Measurements from ENCODE around the gene FUZ.
A peak's percentile ranks its signal among the peaks of the same experiment; 100 is the strongest.

FUZ gene, protein sequence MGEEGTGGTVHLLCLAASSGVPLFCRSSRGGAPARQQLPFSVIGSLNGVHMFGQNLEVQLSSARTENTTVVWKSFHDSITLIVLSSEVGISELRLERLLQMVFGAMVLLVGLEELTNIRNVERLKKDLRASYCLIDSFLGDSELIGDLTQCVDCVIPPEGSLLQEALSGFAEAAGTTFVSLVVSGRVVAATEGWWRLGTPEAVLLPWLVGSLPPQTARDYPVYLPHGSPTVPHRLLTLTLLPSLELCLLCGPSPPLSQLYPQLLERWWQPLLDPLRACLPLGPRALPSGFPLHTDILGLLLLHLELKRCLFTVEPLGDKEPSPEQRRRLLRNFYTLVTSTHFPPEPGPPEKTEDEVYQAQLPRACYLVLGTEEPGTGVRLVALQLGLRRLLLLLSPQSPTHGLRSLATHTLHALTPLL

GRCh38 chr19:49812997-49813861, at the start of gene FUZ:
FUZ (minus strand) TSS chr19:49813292; CDS start chr19:49813106, 186 bp downstream.
- peak; percentile 99 for DNase-seq

DNA sequence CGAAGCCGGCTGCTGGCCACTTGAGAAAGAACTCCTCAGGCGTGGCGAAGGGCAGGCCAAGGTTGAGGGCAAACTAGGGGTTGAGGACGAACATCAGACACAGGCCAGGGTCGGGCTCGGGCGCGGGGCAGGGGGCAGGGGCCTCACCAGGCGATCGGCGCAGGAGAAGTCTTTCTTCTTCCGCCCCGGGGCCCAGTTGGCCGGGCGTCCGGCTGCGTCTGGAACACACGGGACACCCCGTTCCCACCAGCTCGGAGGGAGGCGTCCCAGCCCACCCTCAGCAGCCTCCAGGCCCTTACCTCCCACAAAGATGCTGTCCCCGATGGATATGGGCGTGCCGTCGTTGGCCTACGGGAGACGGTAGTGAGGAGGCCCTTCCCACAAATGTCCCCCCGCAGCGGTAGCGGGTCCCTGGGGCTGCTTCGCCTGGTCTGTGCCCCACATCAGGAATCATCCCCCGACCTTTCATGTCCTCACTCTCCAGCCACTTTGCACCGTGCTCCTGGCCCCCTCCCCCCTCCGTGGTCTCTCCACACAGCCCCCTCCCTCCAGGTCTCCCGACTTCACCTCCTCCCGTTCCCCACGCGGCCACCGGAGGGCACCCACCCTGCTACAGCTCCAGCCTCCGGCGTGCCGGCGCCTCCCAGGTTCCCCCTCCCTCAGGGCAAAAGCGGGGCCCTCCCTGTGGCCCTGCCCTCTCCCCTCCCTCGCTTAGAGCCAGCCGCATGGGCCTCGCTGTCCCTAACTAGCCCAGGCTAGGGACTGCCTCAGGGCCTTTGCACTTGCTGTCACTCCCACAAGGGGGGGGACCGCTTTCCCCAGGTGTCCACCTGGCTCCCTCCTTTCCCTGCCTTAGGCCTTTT, 49.5 kb upstream of the FUZ start:
- DNase-seq = no peak

GRCh38 chr19:49861541-49862378, 48.7 kb upstream of the FUZ start:
- no peak for DNase-seq

DNA sequence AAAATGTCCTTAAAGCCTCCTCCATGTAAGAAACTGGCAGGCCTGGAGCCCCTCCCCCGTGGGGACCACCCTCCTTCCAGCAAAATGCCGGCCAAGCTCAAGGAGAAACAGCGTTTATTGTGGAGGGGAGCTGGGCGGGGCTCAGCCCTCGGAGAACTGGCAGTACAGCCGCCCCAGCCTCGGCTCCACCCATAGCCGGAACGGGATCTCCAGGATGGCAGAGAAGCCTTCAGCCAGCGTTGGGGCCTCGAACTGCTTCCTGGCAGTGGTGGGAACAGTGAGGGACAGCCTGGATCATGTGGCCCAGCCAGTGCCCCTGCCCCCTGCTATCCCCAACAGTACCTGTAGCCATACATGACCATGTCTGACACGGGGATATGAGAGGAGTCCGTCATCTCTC, 48.0 kb upstream of the FUZ start:
- DNase-seq = no peak

GRCh38 chr19:49860336-49861102, 47.4 kb upstream of the FUZ start:
- no peak for DNase-seq

DNA sequence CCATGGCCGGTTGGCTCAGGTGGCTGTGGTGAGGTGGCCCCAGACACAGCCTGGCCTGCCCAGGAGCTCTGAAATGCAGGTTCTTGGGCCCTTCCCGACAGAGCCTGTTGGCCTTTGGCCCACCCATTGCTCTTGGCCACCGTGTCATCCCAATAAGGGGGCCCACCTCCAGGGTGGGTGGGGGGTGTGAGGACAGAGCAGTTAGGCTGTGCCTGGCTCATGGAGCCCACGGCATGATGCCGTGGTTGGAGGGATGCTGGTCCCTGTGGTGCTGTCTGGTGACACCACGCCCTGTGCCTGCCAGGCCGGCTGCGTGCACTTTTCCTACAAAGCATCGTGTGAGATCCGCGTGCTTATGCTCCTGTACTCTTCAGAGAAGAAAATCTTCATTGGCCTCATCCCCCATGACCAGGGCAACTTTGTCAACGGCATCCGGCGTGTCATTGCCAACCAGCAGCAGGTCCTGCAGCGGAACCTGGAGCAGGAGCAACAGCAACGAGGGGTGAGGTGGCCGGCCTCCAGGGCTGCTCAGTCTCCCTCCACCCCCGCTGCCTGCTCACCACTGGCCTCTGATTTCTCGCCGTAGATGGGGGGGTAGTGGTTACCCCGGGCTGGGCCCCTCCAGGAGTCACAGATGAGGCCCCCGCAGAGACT, 46.7 kb upstream of the FUZ start:
- no peak for DNase-seq

GRCh38 chr19:49858088-49858985, 45.2 kb upstream of the FUZ start:
- no peak for DNase-seq

DNA sequence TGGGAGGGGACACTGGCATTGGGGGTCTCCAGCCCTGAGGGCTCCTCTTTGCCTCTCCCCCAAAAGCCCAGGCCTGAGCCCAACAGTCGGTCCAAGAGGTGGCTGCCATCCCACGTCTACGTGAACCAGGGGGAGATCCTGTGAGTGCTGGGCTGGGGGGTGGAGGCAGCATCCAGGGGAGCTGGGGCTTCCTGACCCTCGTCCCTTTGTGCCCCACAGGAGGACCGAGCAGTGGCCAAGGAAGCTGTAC, 44.7 kb upstream of the FUZ start:
- no peak for DNase-seq

DNA sequence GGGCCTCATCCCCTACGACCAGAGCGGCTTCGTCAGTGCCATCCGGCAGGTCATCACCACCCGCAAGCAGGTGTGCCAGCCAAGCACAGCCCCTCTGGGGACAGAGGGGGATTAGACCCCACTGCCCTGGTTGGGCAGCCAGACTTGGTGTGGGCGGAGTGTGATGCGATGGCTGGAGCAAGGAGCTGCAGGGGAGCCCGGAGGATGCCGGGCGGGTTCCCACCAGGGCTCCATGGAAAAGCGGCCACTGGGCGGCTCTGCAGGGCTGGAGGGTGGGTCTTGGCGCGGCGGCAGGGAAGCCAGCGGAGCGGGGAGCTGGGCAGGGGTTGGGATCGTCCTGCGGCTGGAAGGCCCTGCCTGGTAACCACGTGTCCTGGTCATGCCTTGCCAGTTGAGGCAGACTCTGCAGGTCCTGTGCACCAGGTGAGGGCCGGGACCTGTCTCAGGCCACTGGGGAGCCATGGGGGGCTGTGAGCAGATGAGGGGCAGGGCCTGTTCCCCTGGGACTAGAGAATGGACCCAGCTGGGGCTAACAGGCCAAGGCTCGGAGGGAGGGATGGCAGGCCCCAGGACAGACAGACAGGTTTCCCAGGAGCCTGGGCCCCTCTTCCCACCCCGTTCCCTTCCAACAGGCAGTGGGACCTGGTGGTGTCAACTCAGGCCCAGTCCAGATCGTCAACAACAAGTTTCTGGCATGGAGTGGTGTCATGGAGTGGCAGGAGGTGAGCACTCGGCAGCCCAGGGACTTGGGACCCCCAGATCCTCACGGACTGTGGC, 44.2 kb upstream of the FUZ start:
- DNase-seq = no peak

DNA sequence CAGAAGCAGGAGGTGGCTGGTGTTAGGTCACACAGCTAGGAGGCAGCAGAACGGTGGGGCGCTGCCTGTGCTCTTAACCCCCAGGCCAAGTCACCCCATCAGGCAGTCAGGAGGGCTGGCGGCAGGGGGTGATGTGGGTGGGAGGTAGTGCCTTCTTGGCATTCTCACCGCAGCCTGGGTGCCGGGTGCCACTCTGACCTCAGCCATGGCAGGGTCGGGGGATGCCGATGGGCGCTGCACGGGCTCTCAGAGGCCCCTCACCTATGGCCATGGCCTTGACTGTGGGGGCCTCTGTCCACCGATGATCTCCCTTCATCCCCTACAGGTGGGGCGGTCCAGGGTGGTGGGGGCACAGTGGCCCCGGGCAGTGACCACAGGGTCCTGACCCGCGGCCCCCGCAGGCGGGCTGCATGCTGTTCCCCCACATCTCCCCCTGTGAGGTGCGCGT, 43.5 kb upstream of the FUZ start:
- no peak for DNase-seq

DNA sequence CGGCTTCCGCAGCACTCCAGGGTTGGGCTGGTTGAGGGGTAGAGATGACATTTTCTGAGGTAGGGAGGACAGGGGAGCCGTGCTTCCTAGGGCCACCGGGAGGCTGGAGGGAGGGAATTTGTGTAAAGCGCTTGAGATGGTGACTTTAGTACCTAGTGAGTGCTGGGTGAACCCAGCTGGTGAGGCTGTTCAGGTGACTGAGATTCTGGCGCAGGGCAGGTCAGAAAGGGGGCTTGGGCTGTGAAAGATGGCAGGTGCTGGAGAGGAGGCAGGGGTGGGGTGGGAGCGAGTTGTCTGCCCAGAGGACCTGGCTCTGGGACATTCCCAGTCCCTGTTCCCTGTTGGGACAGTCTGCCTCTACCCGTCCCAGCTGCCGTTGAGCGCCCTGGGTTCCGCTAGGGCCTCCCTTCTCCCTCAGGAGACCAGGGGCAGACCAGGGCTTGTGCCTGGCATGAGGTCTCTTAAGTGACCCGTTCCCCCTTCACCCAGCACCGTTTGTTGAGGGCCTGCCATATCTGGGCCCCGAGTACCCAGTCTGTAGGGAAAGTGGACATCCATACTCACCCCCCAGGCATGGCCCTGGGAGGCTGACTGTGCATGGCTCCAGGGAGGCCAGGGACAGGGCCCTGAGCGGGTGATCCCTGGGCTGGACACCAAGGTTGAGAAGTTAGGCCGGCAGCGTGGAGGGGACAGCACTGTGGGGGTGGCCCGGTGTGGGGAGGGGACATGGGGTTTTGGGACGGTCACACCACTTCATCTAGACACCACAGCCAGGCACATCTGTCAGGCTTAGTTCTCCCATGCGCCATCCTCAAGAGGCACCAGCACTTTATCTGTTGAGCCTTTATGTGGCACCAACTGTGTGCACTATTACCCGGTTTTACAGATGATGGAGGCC, 42.8 kb upstream of the FUZ start:
- DNase-seq = no peak

GRCh38 chr19:49855277-49855675, 42.2 kb upstream of the FUZ start:
- no peak for DNase-seq

DNA sequence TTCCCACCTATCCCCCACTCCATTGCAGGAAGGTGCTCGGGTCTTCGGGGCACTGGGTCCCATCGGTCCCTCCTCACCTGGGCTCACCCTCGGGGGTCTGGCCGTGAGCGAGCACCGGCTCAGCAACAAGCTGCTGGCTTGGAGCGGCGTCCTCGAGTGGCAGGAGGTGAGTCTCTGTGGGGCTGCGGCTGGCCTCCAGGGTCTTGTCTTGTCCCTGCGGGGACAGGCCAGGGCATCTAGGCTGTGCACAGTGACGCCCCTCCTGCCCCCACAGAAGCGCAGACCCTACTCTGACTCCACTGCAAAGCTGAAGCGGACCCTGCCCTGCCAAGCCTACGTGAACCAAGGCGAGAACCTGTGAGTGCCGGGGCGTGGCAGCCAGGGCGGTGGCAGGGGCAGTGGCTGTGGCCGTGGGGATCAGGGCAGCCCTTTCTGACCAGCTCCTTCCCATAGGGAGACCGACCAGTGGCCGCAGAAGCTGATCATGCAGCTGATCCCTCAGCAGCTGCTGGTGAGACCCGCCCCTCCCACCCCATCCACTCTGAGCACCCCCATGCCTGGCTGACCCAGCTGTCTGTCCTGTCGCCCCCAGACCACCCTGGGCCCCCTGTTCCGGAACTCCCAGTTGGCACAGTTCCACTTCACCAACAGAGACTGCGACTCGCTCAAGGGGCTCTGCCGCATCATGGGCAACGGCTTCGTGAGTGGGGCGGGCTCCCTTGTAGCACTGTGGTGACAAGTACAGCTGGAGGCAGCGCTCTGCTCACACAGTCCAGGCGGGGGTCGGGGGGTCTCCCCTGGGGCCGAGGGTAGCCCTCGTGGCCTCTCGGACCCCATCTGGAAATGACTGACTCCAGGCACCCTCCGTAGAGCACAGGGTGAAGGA, 41.5 kb upstream of the FUZ start:
- no peak for DNase-seq

- DNase-seq = no peak
These were observed 40.8 kb upstream of the FUZ start for GRCh38 chr19:49853852-49854377.

- DNase-seq = peak; percentile 18
These were observed 39.6 kb upstream of the FUZ start for GRCh38 chr19:49852631-49853126.
